ENCODE data around the gene CD86.
"Not testable (repeated sequence)": the region's sequence is repeated elsewhere in the genome, so short reads cannot be mapped to it uniquely, and the experiment has no call there.

The CD86 gene

GRCh38 chr3:122164983-122165382 is 109.8 kb downstream of the CD86 start:
- DNase-seq: not testable (repeated sequence)

- DNase-seq: no peak
These were observed 112.5 kb downstream of the CD86 start for GRCh38 chr3:122167630-122168029.

GRCh38 chr3:122168044-122168443 is 112.9 kb downstream of the CD86 start:
- DNase-seq: no peak

DNA sequence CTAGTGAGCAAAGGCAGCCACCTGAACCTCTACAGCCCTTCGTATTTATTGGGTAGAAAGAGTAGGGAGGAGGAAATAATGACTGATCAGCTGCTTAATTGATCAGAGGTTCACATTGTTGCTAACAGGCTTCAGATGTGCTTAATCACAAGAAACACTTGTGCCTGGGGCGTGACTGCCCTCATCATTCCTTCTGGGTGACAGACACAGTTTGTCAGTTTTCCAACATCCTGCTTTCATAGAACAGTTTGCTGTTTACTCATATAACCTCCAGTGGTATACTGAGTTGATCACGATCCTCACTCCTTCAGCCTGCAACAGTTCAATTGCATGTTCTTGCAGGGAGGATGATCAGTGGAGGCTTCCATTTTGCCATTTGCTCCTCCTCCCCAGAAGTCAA is 114.7 kb downstream of the CD86 start:
- DNase-seq: no peak

Data from NCI-H526 (cell line).